HG02623 (cell line): ENCODE data around the gene ARRDC5.
A peak's percentile ranks its signal among the peaks of the same experiment; 100 is the strongest.
"Not testable (repeated sequence)": the region's sequence is repeated elsewhere in the genome, so short reads cannot be mapped to it uniquely, and the experiment has no call there.

Source experiments
- ATAC-seq: cut with Tn5 transposase; IDR thresholded peaks from one replicate; pipeline ENCODE4 v1.9.1; 2021; ENCODE audit warnings: moderate library complexity; ENCODE audit not compliant: unreplicated experiment

Gene ARRDC5

DNA sequence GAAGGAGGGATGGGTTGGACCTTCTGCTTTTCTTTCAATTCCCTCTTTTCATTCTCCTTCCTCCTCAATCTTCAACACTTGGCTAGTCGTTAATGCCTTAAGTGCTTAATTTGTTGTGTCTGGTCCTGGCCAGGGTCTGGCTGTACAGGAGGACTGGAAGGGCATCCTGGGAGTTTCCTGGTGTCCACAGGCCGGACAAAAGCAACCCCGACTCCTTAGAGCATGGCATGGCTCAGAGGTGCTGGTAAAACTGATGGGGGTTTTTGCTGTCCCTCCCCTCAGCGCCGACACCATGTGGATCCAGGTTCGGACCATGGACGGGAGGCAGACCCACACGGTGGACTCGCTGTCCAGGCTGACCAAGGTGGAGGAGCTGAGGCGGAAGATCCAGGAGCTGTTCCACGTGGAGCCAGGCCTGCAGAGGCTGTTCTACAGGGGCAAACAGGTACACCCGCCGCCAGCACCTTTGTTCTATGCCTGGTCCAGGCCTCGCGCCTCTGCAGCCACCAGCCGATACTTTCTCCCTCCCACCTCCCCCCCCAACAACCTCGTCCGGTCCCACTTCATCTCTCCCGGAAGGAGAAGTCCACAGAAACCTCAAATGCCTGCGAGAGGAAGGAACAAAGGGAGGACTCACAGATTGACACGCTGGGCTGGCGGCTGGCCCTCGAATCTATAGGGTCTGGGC, 8.0 kb upstream of the ARRDC5 start:
- no peak for ATAC-seq

DNA sequence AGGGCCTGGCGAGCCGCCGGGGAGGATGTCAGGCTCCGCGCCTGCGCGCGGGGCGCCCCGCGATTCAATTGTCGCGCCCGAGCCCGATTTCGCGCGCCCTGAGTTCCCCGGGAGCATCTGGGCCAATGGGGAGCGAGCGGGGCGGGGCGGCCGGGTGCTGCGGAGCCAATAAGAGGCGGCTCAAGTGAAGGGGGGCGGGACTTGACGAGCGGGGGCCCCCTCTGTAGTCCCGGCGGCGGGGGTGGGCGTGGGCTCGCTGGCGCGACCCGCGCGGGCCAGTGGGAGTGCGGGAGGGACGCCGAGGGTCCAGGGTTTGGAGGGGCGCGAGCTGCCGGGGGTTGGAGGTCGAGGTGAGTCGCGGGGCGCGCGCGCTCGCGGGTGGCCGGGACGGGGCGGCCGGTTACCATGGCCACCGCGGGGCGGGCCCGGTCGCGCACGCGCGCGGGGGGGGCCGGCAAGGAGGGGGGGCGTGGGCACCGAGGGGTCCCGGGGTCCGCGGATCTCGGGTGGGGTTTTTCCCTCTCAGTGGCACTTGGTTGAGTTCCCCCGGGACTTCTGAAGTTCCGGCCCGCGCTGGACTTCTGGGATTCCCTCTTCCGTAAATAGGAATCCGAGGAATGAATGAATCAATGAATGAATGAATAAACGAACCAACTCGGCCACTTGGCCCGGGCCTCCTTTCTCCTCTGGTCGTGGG, 7.3 kb upstream of the ARRDC5 start:
- peak; percentile 74 for ATAC-seq

DNA sequence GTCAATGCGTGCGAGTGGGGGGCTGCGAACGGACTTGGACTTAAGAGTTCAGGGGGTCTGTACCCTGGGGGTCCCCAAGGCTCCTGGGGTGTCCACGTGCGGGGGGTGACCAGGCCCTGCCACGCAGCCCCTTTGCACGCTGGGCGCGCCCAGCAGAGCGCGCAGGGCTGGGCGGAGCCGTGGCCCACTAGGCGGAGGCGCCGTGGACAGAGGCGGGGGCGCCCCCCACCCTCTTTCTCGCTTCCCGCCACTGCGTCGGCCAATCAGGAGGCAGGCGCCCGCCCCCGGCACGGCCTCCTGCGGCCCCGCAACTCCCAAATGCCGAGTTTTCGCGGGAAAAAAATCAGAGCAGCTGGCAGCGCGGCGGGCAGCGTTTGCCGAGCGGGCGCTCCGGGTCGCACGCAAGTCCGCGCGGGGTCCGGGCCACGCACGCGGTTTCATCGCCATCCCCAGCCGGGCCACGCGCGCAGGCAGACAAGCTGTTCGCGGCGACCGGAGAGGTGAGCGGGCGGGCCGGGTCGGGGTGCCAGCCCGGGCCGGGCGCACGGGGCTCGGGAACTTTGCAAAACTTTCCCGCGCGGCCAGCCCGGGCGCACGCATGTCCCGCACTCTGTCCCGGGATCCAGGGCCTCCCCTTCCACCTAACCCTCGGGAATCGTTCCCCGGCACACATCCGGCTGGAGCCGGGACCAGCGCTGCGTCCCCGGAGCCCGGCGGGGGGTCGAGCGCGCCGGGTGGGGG, 6.6 kb upstream of the ARRDC5 start, which contains the start of gene UHRF1:
Gene UHRF1 (plus strand): TSS at position 346 of the 741 bp plus-strand sequence. CDS start 1,385 bp downstream, outside the sequence.
- peak; percentile 3 for ATAC-seq

- no peak for ATAC-seq
Measured at GRCh38 chr19:4908781-4909155, 6.1 kb upstream of the ARRDC5 start.

DNA sequence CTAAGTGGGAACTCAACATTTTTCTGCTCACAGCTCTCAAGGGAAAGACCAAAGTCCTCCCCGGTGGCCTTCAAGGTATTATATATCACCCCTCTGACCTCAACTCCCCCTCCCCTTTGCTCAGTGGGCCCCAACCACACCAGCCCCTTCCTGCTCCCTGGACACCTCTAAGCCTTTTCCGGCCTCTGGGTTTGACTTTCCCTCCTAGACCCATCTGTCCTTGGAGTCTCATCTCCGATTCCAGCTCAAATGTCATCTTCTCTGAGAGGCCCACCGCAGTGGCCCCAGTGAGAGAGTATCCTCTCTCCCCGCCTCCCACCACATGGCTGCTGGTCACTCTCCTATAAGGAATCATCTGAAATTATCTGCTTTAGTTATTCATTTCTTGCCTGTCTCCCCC, 5.7 kb upstream of the ARRDC5 start:
- ATAC-seq: no peak

DNA sequence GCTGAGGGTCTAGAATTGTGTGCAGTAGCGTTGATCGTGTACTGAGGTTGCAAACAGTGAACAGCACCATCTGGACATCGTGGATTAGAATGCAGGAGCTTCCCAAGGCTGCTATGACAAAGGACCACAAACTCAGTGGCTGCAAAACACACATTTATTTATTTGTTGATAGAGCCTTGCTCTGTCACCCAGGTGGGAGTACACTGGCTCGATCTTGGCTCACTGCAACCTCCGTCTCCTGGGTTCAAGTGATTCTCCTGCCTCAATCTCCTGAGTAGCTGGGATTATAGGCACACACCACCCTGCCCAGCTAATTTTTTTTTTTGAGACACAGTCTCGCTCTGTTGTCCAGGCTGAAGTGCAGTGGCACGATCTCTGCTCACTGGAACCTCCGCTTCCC, 4.3 kb upstream of the ARRDC5 start:
- ATAC-seq: no peak

- no peak for ATAC-seq
Measured at GRCh38 chr19:4904481-4904880, 1.8 kb upstream of the ARRDC5 start.

GRCh38 chr19:4900879-4901278, 1.8 kb downstream of the ARRDC5 start:
- not testable (repeated sequence) for ATAC-seq

GRCh38 chr19:4897146-4897545, 5.5 kb downstream of the ARRDC5 start:
- no peak for ATAC-seq

DNA sequence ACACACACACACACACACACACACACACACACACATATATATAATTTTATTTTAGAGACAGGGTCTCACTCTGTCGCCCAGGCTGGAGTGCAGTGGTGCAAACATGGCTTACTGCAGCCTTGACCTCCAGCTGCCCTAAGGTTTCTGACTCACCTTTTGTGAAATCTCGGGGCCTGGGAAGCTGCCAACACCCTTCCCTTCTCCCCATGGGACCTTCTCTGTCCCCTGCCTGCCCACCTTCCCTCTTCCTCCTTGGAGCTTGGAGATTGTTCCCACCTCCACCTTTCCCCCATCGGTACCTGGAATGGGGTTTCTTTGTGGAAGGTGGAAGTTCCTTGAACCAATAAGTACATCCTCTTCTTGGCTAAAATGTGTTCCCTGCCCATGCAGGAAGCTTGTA, 6.3 kb downstream of the ARRDC5 start:
- ATAC-seq: no peak

DNA sequence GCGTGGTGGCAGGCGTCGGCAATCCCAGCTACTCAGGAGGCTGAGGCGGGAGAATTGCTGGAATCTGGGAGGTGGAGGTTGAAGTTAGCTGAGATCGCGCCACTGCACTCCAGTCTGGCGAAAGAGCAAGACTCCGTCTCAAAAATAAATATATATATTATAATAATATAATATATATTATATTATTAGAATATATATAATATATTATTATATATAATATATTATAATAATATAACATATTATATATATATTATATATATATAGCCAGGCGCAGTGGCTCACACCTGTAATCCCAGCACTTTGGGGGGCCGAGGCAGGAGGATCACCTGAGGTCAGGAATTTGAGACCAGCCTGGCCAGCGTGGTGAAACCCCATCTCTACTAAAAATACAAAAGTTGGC, 9.7 kb downstream of the ARRDC5 start:
- ATAC-seq: not testable (repeated sequence)

DNA sequence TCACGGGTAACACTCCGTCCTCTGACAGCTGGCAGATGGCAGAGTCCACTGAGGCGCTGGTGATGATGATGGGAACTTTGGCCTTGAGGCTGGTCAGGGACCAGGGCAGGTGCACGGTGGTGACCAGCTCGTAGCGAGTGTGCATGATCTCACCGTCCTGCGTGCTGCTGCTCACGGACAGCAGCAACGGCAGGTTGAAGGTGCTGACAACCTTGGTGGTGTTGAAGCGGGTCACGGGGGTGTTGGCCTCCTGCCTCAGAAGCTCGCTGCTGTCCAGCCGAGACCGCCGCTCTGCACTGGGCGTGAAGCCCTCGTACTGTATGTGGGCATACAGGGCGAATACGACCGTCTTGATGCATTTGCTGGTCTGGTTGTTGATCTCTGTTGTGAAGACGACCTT, 11.6 kb downstream of the ARRDC5 start:
- no peak for ATAC-seq

- ATAC-seq: no peak
Measured at GRCh38 chr19:4889034-4889815, 13.5 kb downstream of the ARRDC5 start.

DNA sequence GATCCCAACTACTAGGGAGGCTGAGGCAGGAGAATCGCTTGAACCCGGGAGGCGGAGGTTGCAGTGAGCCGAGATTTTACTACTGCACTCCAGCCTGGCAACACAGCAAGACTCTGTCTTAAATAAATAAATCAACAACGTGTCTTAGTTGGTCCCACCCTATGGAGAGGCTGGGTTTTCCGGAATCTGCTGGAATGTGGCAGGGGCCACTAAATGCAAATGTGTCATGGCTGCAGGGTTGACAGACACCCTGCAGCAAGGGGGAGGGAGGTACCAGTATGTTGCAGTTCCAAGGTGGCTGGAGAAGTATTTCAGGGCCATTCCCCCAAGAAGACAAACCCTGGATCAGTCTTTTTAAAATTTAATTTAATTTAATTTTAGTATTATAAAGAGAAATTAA, 14.9 kb downstream of the ARRDC5 start:
- ATAC-seq: not testable (repeated sequence)

GRCh38 chr19:4884993-4885392, 17.7 kb downstream of the ARRDC5 start:
- not testable (repeated sequence) for ATAC-seq

DNA sequence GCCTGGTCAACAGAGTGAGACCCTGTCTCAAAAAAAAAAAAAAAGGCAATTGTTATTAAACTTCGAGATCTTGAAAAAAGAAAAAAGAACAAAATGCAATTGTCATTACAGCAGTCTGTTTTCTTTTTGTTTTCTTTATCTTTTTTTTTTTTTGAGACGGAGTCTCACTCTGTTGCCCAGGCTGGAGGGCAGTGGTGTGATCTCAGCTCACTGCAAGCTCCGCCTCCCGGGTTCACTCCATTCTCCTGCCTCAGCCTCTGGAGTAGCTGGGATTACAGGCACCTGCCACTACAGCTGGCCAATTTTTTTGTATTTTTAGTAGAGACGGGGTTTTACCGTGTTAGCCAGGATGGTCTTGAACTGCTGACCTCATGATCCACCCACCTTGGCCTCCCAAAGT, 19.8 kb downstream of the ARRDC5 start:
- not testable (repeated sequence) for ATAC-seq

GRCh38 chr19:4879041-4879440, 23.7 kb downstream of the ARRDC5 start:
- ATAC-seq: no peak

GRCh38 chr19:4878491-4878968, 24.2 kb downstream of the ARRDC5 start:
- ATAC-seq: no peak

- ATAC-seq: no peak
Measured at GRCh38 chr19:4877753-4878490, 24.8 kb downstream of the ARRDC5 start.

GRCh38 chr19:4873930-4874329, 28.8 kb downstream of the ARRDC5 start:
- ATAC-seq: no peak
